Measurements from ENCODE around the gene FAM9C.

Gene FAM9C

DNA sequence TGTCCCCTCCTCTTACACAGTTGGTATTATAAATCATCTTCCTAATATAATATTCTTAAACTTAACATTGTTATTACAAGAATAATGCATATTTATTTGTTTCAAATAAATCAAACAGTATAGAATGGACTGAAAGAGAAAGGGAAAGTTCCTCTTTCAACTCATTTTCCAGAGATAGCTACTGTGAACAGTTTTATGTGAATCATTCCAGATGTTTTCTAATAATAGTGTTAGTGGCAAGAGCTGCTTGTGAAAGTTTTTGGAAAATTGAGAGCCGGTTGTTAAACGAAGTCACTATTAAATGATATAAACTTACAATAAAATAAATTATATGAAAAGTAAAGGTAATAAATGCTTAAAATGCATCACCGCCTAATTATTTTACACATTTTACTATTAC is 55.0 kb downstream of the FAM9C start:
- H3K4me3 ChIP-seq (ENCODE audit: low read depth, low read length): no peak overlapping the region
- H3K27me3 ChIP-seq (ENCODE audit: control insufficient read depth, insufficient read depth, low read length): no peaks in the 10 kb centered on the region
- H3K4me1 ChIP-seq (ENCODE audit: control insufficient read depth, insufficient read depth, low read length): 0 out of 2 replicates have a peak, but pooled peaks cover 4% of the 10 kb centered on the region
- no peak overlapping the region for H3K27ac ChIP-seq (ENCODE audit: low read depth, low read length)
- no peak overlapping the region for H3K9ac ChIP-seq (ENCODE audit: low read depth, low read length)
- H3K9me3 ChIP-seq (ENCODE audit: control insufficient read depth, insufficient read depth, low read length): 0 out of 2 replicates have a peak, but pooled peaks cover 5% of the 10 kb centered on the region
- no peaks in the 10 kb centered on the region for H3K36me3 ChIP-seq (ENCODE audit: control insufficient read depth, insufficient read depth, low read length)

DNA sequence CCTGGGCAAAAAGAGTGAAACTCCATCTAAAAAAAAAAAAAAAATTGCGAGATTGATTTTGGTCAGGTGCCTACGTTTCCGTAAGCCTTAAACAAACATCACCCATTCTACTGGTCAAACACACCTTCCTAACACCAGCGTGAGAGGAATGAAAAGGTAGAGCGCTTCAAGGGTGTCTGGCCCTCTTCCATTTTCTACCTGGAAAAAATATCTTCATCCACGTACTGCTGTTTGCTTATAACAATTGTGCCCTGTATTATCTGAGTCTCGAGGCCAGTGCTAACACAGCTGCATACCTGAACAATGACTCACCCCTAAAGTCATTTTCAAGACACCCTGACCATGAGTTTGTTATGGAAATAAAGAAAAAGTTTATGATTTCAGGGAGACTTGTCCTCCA is 55.6 kb downstream of the FAM9C start:
- no peak overlapping the region for H3K27ac ChIP-seq (ENCODE audit: low read depth, low read length)
- no peaks in the 10 kb centered on the region for H3K36me3 ChIP-seq (ENCODE audit: control insufficient read depth, insufficient read depth, low read length)
- no peak overlapping the region for H3K4me3 ChIP-seq (ENCODE audit: low read depth, low read length)
- 0 out of 2 replicates have a peak, but pooled peaks cover 5% of the 10 kb centered on the region for H3K9me3 ChIP-seq (ENCODE audit: control insufficient read depth, insufficient read depth, low read length)
- H3K27me3 ChIP-seq (ENCODE audit: control insufficient read depth, insufficient read depth, low read length): no peaks in the 10 kb centered on the region
- no peak overlapping the region for H3K9ac ChIP-seq (ENCODE audit: low read depth, low read length)
- 0 out of 2 replicates have a peak, but pooled peaks cover 4% of the 10 kb centered on the region for H3K4me1 ChIP-seq (ENCODE audit: control insufficient read depth, insufficient read depth, low read length)

DNA sequence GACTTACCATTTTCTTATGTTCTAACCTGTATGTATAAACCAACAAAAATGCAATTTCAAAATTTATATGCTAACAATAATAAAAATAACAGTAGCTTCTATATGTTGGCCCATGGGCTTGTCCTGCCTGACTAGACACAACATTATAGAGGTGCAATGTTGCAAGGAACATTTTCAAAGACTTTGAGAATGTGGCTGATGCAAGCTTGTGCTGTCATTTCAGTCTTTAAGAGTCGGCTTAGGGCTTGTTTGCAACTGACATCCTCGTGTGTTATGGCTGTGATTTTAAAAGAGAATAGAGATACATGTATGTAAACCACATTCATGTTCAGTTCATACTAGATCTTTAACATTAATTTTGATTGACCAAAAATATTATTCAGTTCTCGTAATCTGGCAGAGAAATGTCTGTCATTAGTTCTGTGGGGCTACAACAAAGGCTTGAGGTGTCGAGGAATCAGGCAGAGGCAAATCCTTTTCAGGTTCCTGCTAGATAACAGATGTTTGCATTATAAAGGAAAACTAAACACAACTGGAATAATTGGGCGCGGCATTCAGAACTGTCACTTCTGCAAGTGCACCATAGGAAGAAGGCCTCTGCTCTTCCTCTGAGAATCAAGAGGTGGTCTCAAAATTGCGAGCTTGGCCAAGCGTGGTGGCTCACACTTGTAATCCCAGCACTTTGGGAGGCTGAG is 56.4 kb downstream of the FAM9C start:
- no peaks in the 10 kb centered on the region for H3K36me3 ChIP-seq (ENCODE audit: control insufficient read depth, insufficient read depth, low read length)
- no peak overlapping the region for H3K9ac ChIP-seq (ENCODE audit: low read depth, low read length)
- no peak overlapping the region for H3K4me3 ChIP-seq (ENCODE audit: low read depth, low read length)
- 0 out of 2 replicates have a peak, but pooled peaks cover 5% of the 10 kb centered on the region for H3K9me3 ChIP-seq (ENCODE audit: control insufficient read depth, insufficient read depth, low read length)
- H3K27ac ChIP-seq (ENCODE audit: low read depth, low read length): no peak overlapping the region
- H3K27me3 ChIP-seq (ENCODE audit: control insufficient read depth, insufficient read depth, low read length): no peaks in the 10 kb centered on the region
- 0 out of 2 replicates have a peak, but pooled peaks cover 4% of the 10 kb centered on the region for H3K4me1 ChIP-seq (ENCODE audit: control insufficient read depth, insufficient read depth, low read length)

DNA sequence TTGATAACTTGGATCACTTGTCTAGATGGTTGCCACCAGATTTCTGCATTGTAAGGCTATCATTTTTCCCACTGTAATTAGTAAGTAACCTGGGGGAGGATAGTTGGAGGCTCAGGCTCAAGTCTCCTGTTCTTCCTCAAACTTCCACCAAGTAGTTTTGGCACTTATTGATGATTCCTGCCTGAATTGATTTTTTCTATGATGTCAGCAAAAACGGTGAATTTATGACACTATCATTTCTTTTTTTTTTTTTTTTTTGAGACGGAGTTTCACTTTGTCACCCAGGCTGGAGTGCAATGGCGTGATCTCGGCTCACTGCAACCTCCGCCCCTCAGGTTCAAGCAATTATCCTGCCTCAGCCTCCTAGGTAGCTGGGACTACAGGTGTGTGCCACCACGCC is 57.1 kb downstream of the FAM9C start:
- no peak overlapping the region for H3K27ac ChIP-seq (ENCODE audit: low read depth, low read length)
- H3K4me3 ChIP-seq (ENCODE audit: low read depth, low read length): no peak overlapping the region
- 0 out of 2 replicates have a peak, but pooled peaks cover 4% of the 10 kb centered on the region for H3K4me1 ChIP-seq (ENCODE audit: control insufficient read depth, insufficient read depth, low read length)
- no peaks in the 10 kb centered on the region for H3K27me3 ChIP-seq (ENCODE audit: control insufficient read depth, insufficient read depth, low read length)
- H3K9me3 ChIP-seq (ENCODE audit: control insufficient read depth, insufficient read depth, low read length): 0 out of 2 replicates have a peak, but pooled peaks cover 5% of the 10 kb centered on the region
- no peak overlapping the region for H3K9ac ChIP-seq (ENCODE audit: low read depth, low read length)
- H3K36me3 ChIP-seq (ENCODE audit: control insufficient read depth, insufficient read depth, low read length): no peaks in the 10 kb centered on the region

DNA sequence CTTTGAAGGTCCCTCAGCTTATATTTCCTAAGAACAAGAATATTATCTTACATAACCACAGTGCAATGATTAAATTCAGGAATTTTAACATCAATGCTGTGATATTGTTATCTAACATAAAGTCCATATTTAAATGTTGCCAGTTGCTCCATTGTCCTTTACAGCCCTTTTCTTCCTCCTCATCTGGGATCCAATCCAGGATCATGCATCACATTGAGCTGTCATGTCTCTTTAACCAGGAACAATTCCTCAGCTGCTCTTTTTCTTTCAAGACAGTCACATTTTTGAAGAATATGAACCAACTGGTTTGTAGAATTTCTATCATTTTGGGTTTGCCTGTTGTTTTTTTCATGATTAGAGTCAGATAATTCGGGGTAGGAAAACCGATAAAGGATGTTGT is 57.5 kb downstream of the FAM9C start:
- H3K9me3 ChIP-seq (ENCODE audit: control insufficient read depth, insufficient read depth, low read length): 0 out of 2 replicates have a peak, but pooled peaks cover 5% of the 10 kb centered on the region
- H3K27me3 ChIP-seq (ENCODE audit: control insufficient read depth, insufficient read depth, low read length): no peaks in the 10 kb centered on the region
- no peak overlapping the region for H3K4me3 ChIP-seq (ENCODE audit: low read depth, low read length)
- H3K9ac ChIP-seq (ENCODE audit: low read depth, low read length): no peak overlapping the region
- no peak overlapping the region for H3K27ac ChIP-seq (ENCODE audit: low read depth, low read length)
- 0 out of 2 replicates have a peak, but pooled peaks cover 4% of the 10 kb centered on the region for H3K4me1 ChIP-seq (ENCODE audit: control insufficient read depth, insufficient read depth, low read length)
- H3K36me3 ChIP-seq (ENCODE audit: control insufficient read depth, insufficient read depth, low read length): no peaks in the 10 kb centered on the region

DNA sequence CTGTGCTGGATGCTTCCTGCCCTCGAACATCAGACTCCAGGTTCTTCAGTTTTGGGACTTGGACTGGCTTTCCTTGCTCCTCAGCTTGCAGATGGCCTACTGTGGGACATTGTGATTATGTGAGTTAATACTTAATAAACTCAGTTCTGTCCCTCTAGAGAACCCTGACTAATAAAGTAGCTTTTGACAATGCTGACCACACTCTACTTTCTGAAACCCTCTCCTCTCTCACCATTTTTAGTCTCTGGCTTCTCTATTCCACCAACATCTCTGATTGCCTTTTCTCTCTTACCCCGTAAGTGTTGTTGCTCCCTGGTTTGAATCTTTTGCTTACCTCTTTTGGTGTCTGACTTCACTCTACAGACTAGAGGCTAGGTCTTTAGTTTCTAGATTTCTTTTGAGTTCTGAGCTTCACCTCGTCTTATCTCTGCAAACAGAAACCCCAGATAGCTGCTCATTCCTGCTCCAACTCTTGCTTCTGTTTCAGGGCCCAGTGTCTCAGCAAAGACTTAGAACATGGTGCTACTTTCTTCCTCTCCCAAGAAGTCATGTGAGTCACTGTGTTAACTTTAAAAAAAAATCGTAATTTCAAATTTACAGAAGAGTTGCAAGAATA is 58.1 kb downstream of the FAM9C start:
- H3K9me3 ChIP-seq (ENCODE audit: control insufficient read depth, insufficient read depth, low read length): 0 out of 2 replicates have a peak, but pooled peaks cover 5% of the 10 kb centered on the region
- no peak overlapping the region for H3K27ac ChIP-seq (ENCODE audit: low read depth, low read length)

More for the DNA sequence above, 58.1 kb downstream of the FAM9C start:
- no peaks in the 10 kb centered on the region for H3K27me3 ChIP-seq (ENCODE audit: control insufficient read depth, insufficient read depth, low read length)
- no peak overlapping the region for H3K4me3 ChIP-seq (ENCODE audit: low read depth, low read length)
- H3K9ac ChIP-seq (ENCODE audit: low read depth, low read length): no peak overlapping the region
- H3K36me3 ChIP-seq (ENCODE audit: control insufficient read depth, insufficient read depth, low read length): no peaks in the 10 kb centered on the region
- H3K4me1 ChIP-seq (ENCODE audit: control insufficient read depth, insufficient read depth, low read length): 0 out of 2 replicates have a peak, but pooled peaks cover 4% of the 10 kb centered on the region

Data from HUES48 (cell line).